ENCODE data around the gene CXCL13. TPM values are rescaled to one million over a fixed set of nuclear protein-coding genes. Genes with fewer than 3 reads are reported as not detected.
A peak's percentile ranks its signal among the peaks of the same experiment; 100 is the strongest.

Gene CXCL13
- total and polyA plus RNA-seq, 2 experiments from 2014 or later: not detected

GRCh38 chr4:77615153-77615552, 9.5 kb downstream of the CXCL13 start:
- DNase-seq (ENCODE audit: low read depth in 1 of 2, low spot score in 1 of 2): no peak
- no peaks in the 10 kb centered on the region for H3K4me1 ChIP-seq (ENCODE audit: low read depth)
- no peaks in the 10 kb centered on the region for H3K27me3 ChIP-seq
- no peaks in the 10 kb centered on the region for H3K36me3 ChIP-seq
- H3K9me3 ChIP-seq (ENCODE audit: low read depth): no peaks in the 10 kb centered on the region
- no peak overlapping the region for H3K27ac ChIP-seq
- H3K4me3 ChIP-seq: no peak overlapping the region
- TF ChIP-seq CTCF (IDR thresholded peaks at IDR 0.05; ENCODE audit: low read depth, low read length): no peak

- DNase-seq (ENCODE audit: low read depth in 1 of 2, low spot score in 1 of 2): peak in 1 of 2 donors; percentile 25
- Histone ChIP-seq H3K9me3 (ENCODE audit: low read depth) (no peaks in the 10 kb centered on the region), H3K36me3 (no peaks in the 10 kb centered on the region), H3K4me1 (ENCODE audit: low read depth) (no peaks in the 10 kb centered on the region), H3K27me3 (no peaks in the 10 kb centered on the region), H3K27ac (no peak overlapping the region), H3K4me3 (no peak overlapping the region)
- TF ChIP-seq CTCF (IDR thresholded peaks at IDR 0.05; ENCODE audit: low read depth, low read length): no peak
Observed at GRCh38 chr4:77617203-77617602, 11.6 kb downstream of the CXCL13 start.

- H3K9me3 ChIP-seq (ENCODE audit: low read depth): no peaks in the 10 kb centered on the region
- peak; percentile 85 to 87 for DNase-seq (ENCODE audit: low read depth in 1 of 2, low spot score in 1 of 2)
Observed at GRCh38 chr4:77618383-77619241, 13.0 kb downstream of the CXCL13 start.

GRCh38 chr4:77619408-77619807, 13.8 kb downstream of the CXCL13 start:
- no peak for TF ChIP-seq CTCF (IDR thresholded peaks at IDR 0.05; ENCODE audit: low read depth, low read length)
- H3K4me3 ChIP-seq: no peak overlapping the region
- no peak overlapping the region for H3K27ac ChIP-seq
- H3K36me3 ChIP-seq: no peaks in the 10 kb centered on the region
- no peaks in the 10 kb centered on the region for H3K9me3 ChIP-seq (ENCODE audit: low read depth)
- no peaks in the 10 kb centered on the region for H3K4me1 ChIP-seq (ENCODE audit: low read depth)
- peak in 1 of 2 donors; percentile 21 for DNase-seq (ENCODE audit: low read depth in 1 of 2, low spot score in 1 of 2)
- H3K27me3 ChIP-seq: no peaks in the 10 kb centered on the region

More at GRCh38 chr4:77618383-77619241, 13.0 kb downstream of the CXCL13 start:
- Histone ChIP-seq H3K27ac (no peak overlapping the region), H3K4me3 (no peak overlapping the region), H3K27me3 (no peaks in the 10 kb centered on the region), H3K4me1 (ENCODE audit: low read depth) (no peaks in the 10 kb centered on the region), H3K36me3 (no peaks in the 10 kb centered on the region)
- peak; percentile 88 for TF ChIP-seq CTCF (IDR thresholded peaks at IDR 0.05; ENCODE audit: low read depth, low read length)

GRCh38 chr4:77621254-77621653, 15.6 kb downstream of the CXCL13 start:
- no peak for DNase-seq (ENCODE audit: low read depth in 1 of 2, low spot score in 1 of 2)
- no peak overlapping the region for H3K4me3 ChIP-seq

More at GRCh38 chr4:77621254-77621653, 15.6 kb downstream of the CXCL13 start:
- Histone ChIP-seq H3K36me3 (no peaks in the 10 kb centered on the region), H3K27me3 (no peaks in the 10 kb centered on the region), H3K4me1 (ENCODE audit: low read depth) (no peaks in the 10 kb centered on the region), H3K27ac (no peak overlapping the region), H3K9me3 (ENCODE audit: low read depth) (no peaks in the 10 kb centered on the region)
- no peak for TF ChIP-seq CTCF (IDR thresholded peaks at IDR 0.05; ENCODE audit: low read depth, low read length)
